Measurements from ENCODE around the gene CSF2RB. TPM values are rescaled to one million over a fixed set of nuclear protein-coding genes. Genes with fewer than 3 reads are reported as not detected.

CSF2RB gene
- total RNA-seq, 1 donor from 2014 or later = 2.8 TPM

- no peak for DNase-seq (ENCODE audit: low read depth in 2 of 2)
These were observed 26.3 kb upstream of the CSF2RB start for GRCh38 chr22:36887162-36887561.

GRCh38 chr22:36891646-36892045 lies 21.8 kb upstream of the CSF2RB start:
- DNase-seq (ENCODE audit: low read depth in 2 of 2) = no peak

DNA sequence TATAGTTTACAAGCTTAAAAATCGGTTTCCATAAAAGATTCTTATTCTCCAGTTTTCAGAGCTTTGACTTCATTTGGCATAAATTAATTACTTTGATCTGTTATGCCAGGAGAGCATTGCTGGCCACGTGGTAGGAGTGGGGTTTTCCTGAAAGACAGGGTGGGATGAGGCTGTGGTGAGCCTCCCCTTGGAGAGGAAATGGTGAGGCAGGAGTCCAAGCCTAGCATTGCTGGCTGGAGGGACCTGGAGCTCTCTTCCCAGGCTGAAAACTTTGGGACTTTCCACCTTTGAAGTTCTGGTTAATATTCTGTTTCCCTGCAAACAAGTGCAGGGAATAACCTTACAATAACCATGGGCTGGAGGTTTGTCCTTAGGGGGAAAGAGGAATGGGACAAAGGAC lies 21.1 kb upstream of the CSF2RB start:
- peak in 1 of 2 donors; percentile 26 for DNase-seq (ENCODE audit: low read depth in 2 of 2)

DNA sequence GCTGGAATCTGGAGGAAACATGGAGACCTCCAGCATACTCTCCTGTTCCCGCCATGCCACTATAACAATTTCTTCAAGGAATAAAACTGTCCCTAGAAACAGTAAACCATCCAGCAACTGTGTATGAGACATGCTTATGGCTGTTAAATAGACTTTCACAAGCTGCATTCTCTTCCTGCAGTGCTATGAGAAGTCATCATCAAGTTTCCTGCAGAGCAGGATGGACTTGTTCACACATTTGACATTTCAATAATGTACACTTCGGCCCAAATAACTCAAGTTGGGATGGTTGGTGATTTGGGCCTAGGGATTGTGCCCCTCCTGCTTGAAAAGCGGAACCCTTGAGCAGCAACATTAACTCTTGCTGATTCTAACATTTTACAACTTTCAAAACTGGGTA lies 20.2 kb upstream of the CSF2RB start:
- no peak for DNase-seq (ENCODE audit: low read depth in 2 of 2)

GRCh38 chr22:36894266-36894665 lies 19.2 kb upstream of the CSF2RB start:
- DNase-seq (ENCODE audit: low read depth in 2 of 2) = no peak

DNA sequence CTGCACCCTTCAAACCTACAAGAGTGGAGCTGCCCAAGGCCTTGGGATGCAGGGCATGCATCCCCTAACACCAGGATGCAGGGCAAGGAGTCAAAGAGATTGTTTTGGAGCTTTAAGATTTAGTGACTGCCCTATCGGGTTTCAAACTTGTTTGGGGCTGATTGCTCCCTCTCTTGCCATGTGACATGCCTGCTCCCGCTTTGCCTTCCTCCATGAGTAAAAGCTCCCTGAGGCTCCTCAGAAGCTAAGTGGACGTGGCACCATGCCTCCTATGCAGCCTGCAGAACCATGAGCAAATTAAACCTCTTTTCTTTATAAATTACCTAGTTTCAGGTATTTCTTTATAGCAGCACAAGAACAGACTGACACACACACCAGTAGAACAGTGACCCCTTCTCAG lies 15.8 kb upstream of the CSF2RB start:
- DNase-seq (ENCODE audit: low read depth in 2 of 2) = no peak

DNA sequence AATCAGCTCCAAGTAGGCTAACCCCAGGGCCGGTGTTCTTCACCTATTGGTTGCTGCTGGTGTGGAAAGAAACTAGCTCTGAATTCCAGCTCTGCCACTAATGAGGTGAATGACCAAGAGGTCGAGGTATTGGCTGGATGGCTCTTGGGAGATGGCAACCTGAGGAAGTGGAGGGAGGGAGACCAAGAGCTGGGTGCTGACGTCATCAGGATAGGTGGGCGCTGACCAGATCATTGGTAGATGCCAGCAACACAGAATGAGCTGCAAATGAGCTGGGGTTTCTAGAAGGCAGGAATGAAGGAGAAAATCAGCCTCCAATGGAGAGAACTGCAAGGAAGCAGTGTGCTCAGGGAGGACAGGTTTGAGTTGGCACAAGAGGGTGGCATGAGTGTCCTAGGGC lies 14.7 kb upstream of the CSF2RB start:
- no peak for DNase-seq (ENCODE audit: low read depth in 2 of 2)

DNA sequence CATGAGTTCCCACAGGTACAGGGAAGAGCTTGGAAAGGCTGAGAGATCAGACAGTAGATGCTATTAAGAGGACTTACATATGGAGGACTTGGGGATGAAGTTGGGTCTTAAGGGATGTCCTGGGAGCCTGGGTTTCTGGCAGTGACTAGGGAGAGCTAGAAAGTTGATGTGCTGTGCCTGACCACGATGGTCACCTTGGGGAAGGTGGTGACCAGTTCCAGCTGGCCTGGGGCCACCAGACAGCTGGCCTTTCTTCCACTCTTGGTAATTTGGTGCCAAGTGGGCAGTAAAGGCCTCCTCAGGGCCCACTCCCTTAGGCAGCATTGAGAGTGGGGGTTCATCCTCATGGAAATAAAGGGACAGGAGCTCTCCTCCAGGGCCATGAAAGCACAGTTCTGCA lies 13.9 kb upstream of the CSF2RB start:
- DNase-seq (ENCODE audit: low read depth in 2 of 2) = no peak

- DNase-seq (ENCODE audit: low read depth in 2 of 2) = no peak
These were observed 13.2 kb upstream of the CSF2RB start for GRCh38 chr22:36900225-36900624.

DNA sequence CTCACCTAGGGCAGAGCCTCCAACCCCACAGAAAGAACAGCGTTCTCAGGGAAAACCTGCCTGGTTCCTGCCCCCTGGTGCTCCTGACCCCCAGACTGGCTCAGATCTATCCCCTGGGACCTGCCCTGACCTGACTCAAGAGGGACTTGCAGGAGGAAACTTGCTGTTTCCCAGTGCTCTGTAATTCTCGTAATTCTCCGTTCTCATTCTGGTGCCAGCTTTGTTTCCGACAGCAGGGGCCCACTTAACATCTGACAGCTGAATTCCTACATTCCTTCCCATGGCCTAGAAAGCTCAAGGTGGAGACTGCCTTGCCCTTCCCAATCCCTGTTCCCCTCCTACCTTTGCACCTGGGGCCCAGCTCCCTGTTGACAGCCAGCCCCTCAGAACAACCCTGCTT lies 12.5 kb upstream of the CSF2RB start:
- DNase-seq (ENCODE audit: low read depth in 2 of 2) = no peak

GRCh38 chr22:36901411-36902142 lies 11.9 kb upstream of the CSF2RB start:
- DNase-seq (ENCODE audit: low read depth in 2 of 2) = no peak

GRCh38 chr22:36902143-36902926 lies 11.1 kb upstream of the CSF2RB start:
- DNase-seq (ENCODE audit: low read depth in 2 of 2) = no peak

DNA sequence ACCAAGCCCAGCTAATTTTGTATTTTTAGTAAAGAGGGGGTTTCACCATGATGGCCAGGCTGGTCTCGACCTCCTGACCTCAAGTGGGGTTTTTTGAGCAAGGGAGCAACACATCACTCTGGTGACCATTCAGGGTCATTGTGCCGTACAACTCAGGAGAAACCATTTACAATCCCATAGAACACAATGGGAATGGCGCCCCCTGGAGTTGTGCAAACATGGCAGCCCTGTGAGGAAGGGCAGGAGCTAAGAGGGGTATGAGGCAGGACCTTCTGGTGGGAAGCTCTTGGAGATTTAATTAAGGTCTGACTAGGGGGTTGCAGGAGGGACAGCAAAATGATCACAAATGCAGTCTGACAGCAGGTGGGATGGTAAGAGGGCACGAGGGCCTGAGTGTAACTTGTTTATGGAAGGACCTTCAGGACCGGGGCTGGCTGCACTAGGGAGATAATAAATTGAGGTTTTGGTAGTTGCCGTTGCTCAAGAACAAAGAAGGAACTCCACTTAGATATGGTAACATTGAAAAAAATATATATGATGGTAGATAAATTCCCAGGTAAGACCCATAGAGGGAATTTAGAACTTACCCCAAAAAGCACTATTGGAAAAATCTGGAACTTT lies 9.1 kb upstream of the CSF2RB start:
- DNase-seq (ENCODE audit: low read depth in 2 of 2) = no peak

GRCh38 chr22:36907253-36908195 lies 5.9 kb upstream of the CSF2RB start:
- no peak for DNase-seq (ENCODE audit: low read depth in 2 of 2)

DNA sequence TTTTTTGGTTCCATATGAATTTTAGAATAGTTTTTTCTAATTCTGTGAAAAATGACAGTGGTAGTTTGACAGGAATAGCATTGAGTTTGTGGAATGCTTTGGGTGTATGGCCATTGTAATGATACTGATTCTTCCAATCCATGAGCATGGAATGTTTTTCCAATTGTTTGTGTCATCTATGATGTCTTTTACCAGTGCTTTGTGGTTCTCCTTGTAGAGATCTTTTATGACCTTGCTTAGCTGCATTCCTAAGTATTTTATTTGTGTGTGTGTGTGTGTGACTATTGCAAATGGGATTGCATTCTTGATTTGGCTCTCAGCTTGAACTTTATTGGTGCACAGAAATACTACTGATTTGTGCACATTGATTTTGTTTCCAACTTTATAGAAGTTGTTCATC lies 3.0 kb upstream of the CSF2RB start:
- DNase-seq (ENCODE audit: low read depth in 2 of 2) = no peak

- no peak for DNase-seq (ENCODE audit: low read depth in 2 of 2)
These were observed 1.4 kb upstream of the CSF2RB start for GRCh38 chr22:36911887-36912661.

DNA sequence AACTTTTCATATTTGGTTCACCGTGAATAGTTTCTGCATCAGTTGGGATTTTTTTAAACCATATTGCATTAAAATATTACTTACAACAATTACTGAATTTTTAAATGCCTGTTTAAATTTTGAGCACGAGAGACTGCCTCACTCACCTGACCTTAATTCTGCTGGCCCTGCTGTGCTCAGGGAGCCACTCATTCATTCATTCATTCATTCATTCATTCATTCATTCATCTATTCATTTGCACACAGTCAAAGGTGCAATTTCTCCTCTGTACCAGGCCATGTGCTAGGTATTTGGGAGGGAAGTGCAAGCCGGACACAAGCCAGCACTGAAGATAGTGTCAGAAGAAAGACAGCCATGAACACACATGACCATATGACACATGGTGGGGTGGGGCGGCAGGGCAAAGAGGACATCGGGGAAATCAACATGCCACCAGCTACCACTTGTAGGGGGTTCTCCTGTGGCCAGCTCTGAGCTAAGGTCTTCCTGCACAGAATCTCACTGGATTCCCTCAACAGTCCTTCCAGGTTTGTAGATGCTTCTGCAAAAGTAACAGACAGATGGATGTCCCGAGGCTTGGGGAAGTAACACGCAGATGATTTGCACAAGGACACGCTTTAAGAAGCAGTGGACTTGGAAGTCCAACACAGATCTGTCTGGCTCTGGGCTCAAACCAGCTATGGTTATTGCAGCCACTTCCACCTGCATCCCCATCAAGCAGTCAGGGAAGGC lies 568 bp upstream of the CSF2RB start:
- no peak for DNase-seq (ENCODE audit: low read depth in 2 of 2)

DNA sequence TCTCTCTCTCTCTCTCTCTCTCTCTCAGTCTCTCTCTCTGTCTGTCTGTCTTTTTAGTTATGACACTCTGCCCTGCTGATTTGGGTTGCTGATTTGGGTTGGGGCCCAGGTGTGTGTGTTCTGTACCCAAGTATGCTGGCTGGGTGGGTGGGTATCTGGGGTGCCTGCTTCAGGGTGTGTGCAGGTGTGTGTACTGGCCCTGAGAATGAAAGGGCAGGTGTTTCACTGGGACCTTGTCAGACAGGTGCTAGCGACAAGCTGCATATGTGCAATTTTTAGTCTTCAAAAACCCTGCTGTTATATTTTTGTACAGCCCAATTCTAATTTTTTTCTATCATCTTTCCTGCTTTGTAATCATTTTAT lies 943 bp downstream of the CSF2RB start:
- no peak for DNase-seq (ENCODE audit: low read depth in 2 of 2)

GRCh38 chr22:36916034-36916433 lies 2.6 kb downstream of the CSF2RB start:
- no peak for DNase-seq (ENCODE audit: low read depth in 2 of 2)
